GM12878 (cell line): ENCODE measurements around the gene WDR76. TPM values are rescaled to one million over a fixed set of nuclear protein-coding genes. Genes with fewer than 3 reads are reported as not detected.

Experiments
- ATAC-seq: fragments of 200-7000 bp; cut with Tn5 transposase; 3 replicates; pipeline ENCODE4 v1.9.1; 2020; ENCODE audit warnings: mild to moderate bottlenecking, moderate library complexity
- BruUV-seq: library from RNA; stranded (reverse); fragments of 400-500 nt; replicated peaks from 2 replicates; lab custom pipeline; 2021; lab: Mats Ljungman, UMichigan
- CTCF ChIA-PET: fragments of 300-600 bp; sonication (Branson Sonifier 250); formaldehyde crosslinking; extraction: SDS; loops from one replicate; lab custom pipeline; 2021; ENCODE audit warnings: inconsistent platforms; lab: Yijun Ruan, JAX
- POLR2A ChIA-PET: fragments of 350-600 bp; formaldehyde crosslinking; extraction: SDS; loops from one replicate; lab custom pipeline; 2021; ENCODE audit warnings: inconsistent platforms; lab: Charles Lee
- RAD21 ChIA-PET: fragments of 300-600 bp; sonication (Branson Sonifier 250); formaldehyde crosslinking; loops from one replicate; lab custom pipeline; 2023; ENCODE audit warnings: antibody characterized with exemption; ENCODE audit not compliant: unreplicated experiment; lab: Charles Lee
- SMC1A ChIA-PET: fragments of 300-600 bp; sonication (Branson Sonifier 250); formaldehyde crosslinking; loops from one replicate; lab custom pipeline; 2023; ENCODE audit not compliant: unreplicated experiment, uncharacterized antibody; lab: Charles Lee
- DNase-seq: peaks from one replicate; pipeline ENCODE4 v3.0.0-alpha.2; 2011; ENCODE audit warnings: low read depth, low spot score
- FAIRE-seq: peaks from 3 replicates; lab custom pipeline; 2011; peaks lifted over from hg19 to GRCh38; lab: Jason Lieb, UNC
- H2AFZ ChIP-seq: 2 replicates; pipeline ENCODE4 v1.6.0; 2011; ENCODE audit warnings: low read depth, low read length, control low read depth; ENCODE audit not compliant: control insufficient read depth
- H3K27ac ChIP-seq: 2 replicates; pipeline ENCODE4 v1.5.1; 2011; ENCODE audit warnings: control low read depth; ENCODE audit not compliant: control insufficient read depth, insufficient read depth
- H3K27me3 ChIP-seq, 2 experiments: replicated peaks in 1 of 2; 2 replicates each; pipeline versions ENCODE4 v1.6.0 to v1.6.1; 2011; ENCODE audit warnings: low read length in 1 of 2; ENCODE audit not compliant: control insufficient read depth in 2 of 2, insufficient read depth in 2 of 2
- H3K36me3 ChIP-seq, 2 experiments: 2 replicates each; pipeline ENCODE4 v1.5.1; 2011; ENCODE audit warnings: low read length in 1 of 2; ENCODE audit not compliant: control insufficient read depth in 2 of 2, insufficient read depth in 2 of 2
- H3K4me1 ChIP-seq: 2 replicates; pipeline ENCODE4 v1.6.1; 2011; ENCODE audit warnings: mild to moderate bottlenecking, low read length, moderate library complexity, mixed read lengths; ENCODE audit not compliant: control insufficient read depth, insufficient read depth
- H3K4me2 ChIP-seq: 2 replicates; pipeline ENCODE4 v1.6.0; 2011; ENCODE audit warnings: control low read depth; ENCODE audit not compliant: control insufficient read depth, insufficient read depth
- H3K4me3 ChIP-seq: fragments of 200-600 bp; sonication (generic); 2 replicates; pipeline ENCODE4 v1.5.1; 2016
- H3K79me2 ChIP-seq: 2 replicates; pipeline ENCODE4 v1.6.0; 2011; ENCODE audit warnings: low read length; ENCODE audit not compliant: control insufficient read depth, insufficient read depth
- H3K9ac ChIP-seq: 2 replicates; pipeline ENCODE4 v1.8.0; 2011; ENCODE audit warnings: low read length, control low read depth, mixed read lengths; ENCODE audit not compliant: control insufficient read depth, insufficient read depth
- H3K9me3 ChIP-seq: replicated peaks from 3 replicates; pipeline ENCODE4 v1.5.1; 2011; ENCODE audit warnings: mild to moderate bottlenecking, low read length; ENCODE audit not compliant: control insufficient read depth, insufficient read depth
- H4K20me1 ChIP-seq: 2 replicates; pipeline ENCODE4 v1.6.0; 2011; ENCODE audit not compliant: control insufficient read depth, insufficient read depth
- CBX3 ChIP-seq: fragments of 200-600 bp; sonication (generic); IDR thresholded peaks from 2 replicates; pipeline ENCODE4 v1.6.1; 2016; ENCODE audit warnings: low read depth, borderline replicate concordance
- EGR1 ChIP-seq, 2 experiments: IDR thresholded peaks; 1 replicate in 1 of 2; 2 replicates in 1 of 2; pipeline ENCODE4 v1.6.1; 2011 to 2012; ENCODE audit warnings: low read depth in 2 of 2, low read length in 2 of 2, borderline replicate concordance in 1 of 2, mild to moderate bottlenecking in 1 of 2, moderate library complexity in 1 of 2
- FOXM1 ChIP-seq: IDR thresholded peaks from 2 replicates; pipeline ENCODE4 v1.6.1; 2012; ENCODE audit warnings: low read depth, mild to moderate bottlenecking, inconsistent platforms, low read length, moderate library complexity
- GATAD2B ChIP-seq: fragments of 450-650 bp; conservative IDR thresholded peaks from 2 replicates; pipeline ENCODE4 v1.6.1; 2017; ENCODE audit warnings: low read depth, mild to moderate bottlenecking, moderate library complexity
- LARP7 ChIP-seq: fragments of 450-650 bp; IDR thresholded peaks from 2 replicates; pipeline ENCODE4 v1.6.1; 2017; ENCODE audit warnings: mild to moderate bottlenecking
- MTA2 ChIP-seq: fragments of 450-650 bp; IDR thresholded peaks from 2 replicates; pipeline ENCODE4 v1.6.1; 2016; ENCODE audit warnings: low read depth, mild to moderate bottlenecking, moderate library complexity
- NFIC ChIP-seq: IDR thresholded peaks from 2 replicates; pipeline ENCODE4 v1.6.1; 2012; ENCODE audit warnings: low read depth, mild to moderate bottlenecking, inconsistent platforms, low read length, moderate library complexity
- TARDBP ChIP-seq: IDR thresholded peaks from 2 replicates; pipeline ENCODE4 v1.6.1; 2016; ENCODE audit warnings: borderline replicate concordance
- YY1 ChIP-seq: IDR thresholded peaks from 2 replicates; pipeline ENCODE4 v1.6.1; 2011; ENCODE audit warnings: low read depth, mild to moderate bottlenecking, low read length
- ZNF622 ChIP-seq: fragments of 450-650 bp; IDR thresholded peaks from 2 replicates; pipeline ENCODE4 v1.6.1; 2017; ENCODE audit warnings: mild to moderate bottlenecking, inconsistent platforms
- WGBS: methylation state at CpG from one replicate; pipeline ENCODE4 v1.1.6; 2016; ENCODE audit warnings: low lambda C conversion rate; ENCODE audit not compliant: insufficient replicate concordance, insufficient coverage; ENCODE audit errors: missing lambda C conversion rate; 5-methylcytosine and 5-hydroxymethylcytosine counted together
- in situ Hi-C: fragments of 300-500 bp; cut with MboI; formaldehyde crosslinking; loops from 9 replicates; pipeline ENCODE4 v1.14.3; 2018; ENCODE audit warnings: mixed read lengths
- intact Hi-C: fragments of 100-400 bp; cut with micrococcal nuclease; formaldehyde crosslinking; loops from one replicate; pipeline ENCODE4 v1.14.2; 2022; ENCODE audit not compliant: unreplicated experiment
- polyA plus RNA-seq, 11 experiments: library from polyadenylated mRNA; depleted of rRNA in 4 of 11; unstranded in 6 of 11; stranded (reverse) in 5 of 11; fragments of >200 nt; fragmentation: Nextera tagmentation in 4 of 11; fragmentation: Illumina TruSeq in 1 of 11; extraction: Ambion mirVana in 4 of 11; extraction: Trizol in 1 of 11; gene quantifications; 1 replicate in 1 of 11; 2 replicates in 10 of 11; pipeline versions ENCODE4 v1.2.1 to v1.2.3, GENCODE V29; 2011 to 2016; ENCODE audit warnings: inconsistent platforms in 2 of 11, missing spikeins in 2 of 11, low read depth in 1 of 11
- total RNA-seq, 4 experiments: library from RNA; depleted of rRNA in 3 of 4; stranded (reverse); fragments of >200 nt in 3 of 4; fragmentation: Illumina TruSeq in 1 of 4; extraction: Trizol in 1 of 4; gene quantifications; 2 replicates each; pipeline versions ENCODE4 v1.2.1 to v1.2.3, GENCODE V29; 2013 to 2021
- TF ChIP-seq, protein P1 (sequence below): fragments of 150-350 bp; IDR thresholded peaks from 2 replicates; pipeline ENCODE4 v1.6.1; 2016; ENCODE audit warnings: low read depth, low read length
- TF ChIP-seq, protein P2 (sequence below): IDR thresholded peaks from 2 replicates; pipeline ENCODE4 v1.6.1; 2011; ENCODE audit warnings: low read depth, low read length, improper control_type of control experiment, borderline replicate concordance

WDR76 gene
- total and polyA plus RNA-seq, 10 of the 15 experiments (the other 5 are each of a cell fraction or from before 2014, with no cell fraction given): 8.0 to 59.7 (median 34.5) TPM

DNA sequence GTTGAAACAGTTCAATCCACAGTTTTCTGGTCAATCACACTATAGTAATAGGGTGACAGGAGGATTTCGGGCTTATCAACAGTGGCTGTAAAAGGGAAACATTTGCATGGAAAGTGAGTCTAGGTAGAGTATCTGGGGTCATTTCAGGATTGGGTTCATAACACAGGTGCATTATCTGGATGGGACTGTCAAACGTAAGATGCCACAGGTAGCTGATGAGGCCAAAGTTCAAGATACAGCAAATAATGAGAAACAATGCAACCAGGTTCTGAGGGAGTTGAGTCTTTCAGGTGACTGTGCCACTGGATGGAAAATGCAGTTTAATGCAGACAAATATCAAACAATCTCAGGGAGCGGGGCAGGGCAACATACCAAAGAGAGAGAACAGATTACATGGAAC is 62.2 kb downstream of the WDR76 start:
- RAD21 ChIA-PET: no interaction called here
- POLR2A ChIA-PET: interaction anchor here (0.6 kb wide), 1 partner anchor 79 kb away, joined by 3 read pairs; no protein-coding TSS in a partner anchor

DNA sequence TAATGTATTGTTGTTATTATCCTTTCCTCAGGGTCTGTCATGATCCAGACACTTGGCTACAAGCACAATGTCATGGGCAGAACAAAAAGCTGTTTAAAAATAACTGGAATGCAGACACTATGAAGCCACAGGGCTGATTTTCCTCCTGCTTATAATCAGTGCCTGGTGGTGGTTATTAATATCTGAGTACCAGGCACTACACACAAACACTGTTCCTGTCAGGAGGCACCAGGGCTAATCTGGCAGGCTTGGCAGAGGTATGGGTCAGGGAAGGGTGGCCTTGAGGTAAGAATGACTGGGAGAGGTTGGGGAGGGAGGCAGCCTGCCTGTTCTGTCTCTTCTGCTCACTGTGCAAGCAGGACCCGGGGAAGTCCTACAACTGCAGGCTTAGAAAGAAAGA is 67.2 kb downstream of the WDR76 start:
- Histone ChIP-seq H3K4me2 (no peak overlapping the region), H3K4me1 (no peaks in the 10 kb centered on the region), H3K79me2 (no peaks in the 10 kb centered on the region), H3K4me3 (no peak overlapping the region), H3K27me3 (no peaks in the 10 kb centered on the region), H3K36me3 (no peaks in the 10 kb centered on the region), H3K9me3 (no peaks in the 10 kb centered on the region), H3K9ac (no peak overlapping the region), H4K20me1 (no peaks in the 10 kb centered on the region), H3K27ac (no peak overlapping the region), H2AFZ (no peak overlapping the region)
- ATAC-seq (no peak), DNase-seq (no peak), FAIRE-seq (no peak)
- 88% methylated on average over 1 of the region's 1 CpG for WGBS
- RAD21 ChIA-PET: no interaction called here
- no TSS peak for BruUV-seq
- POLR2A ChIA-PET: no interaction called here
- intact Hi-C loops: no loop called here
- CTCF ChIA-PET: no interaction called here
- SMC1A ChIA-PET: no interaction called here
- in situ Hi-C loops: no loop called here
- TF ChIP-seq FOXM1 (no peak), GATAD2B (no peak), CBX3 (no peak), TARDBP (no peak), MTA2 (no peak), EGR1 (IDR thresholded peaks at IDR 0.05; ENCODE audit: borderline replicate concordance in 1 of 2, low read depth in 2 of 2, low read length in 2 of 2) (no peak), ZNF622 (no peak), LARP7 (no peak), NFIC (no peak)
- TF ChIP-seq, protein P1, sequence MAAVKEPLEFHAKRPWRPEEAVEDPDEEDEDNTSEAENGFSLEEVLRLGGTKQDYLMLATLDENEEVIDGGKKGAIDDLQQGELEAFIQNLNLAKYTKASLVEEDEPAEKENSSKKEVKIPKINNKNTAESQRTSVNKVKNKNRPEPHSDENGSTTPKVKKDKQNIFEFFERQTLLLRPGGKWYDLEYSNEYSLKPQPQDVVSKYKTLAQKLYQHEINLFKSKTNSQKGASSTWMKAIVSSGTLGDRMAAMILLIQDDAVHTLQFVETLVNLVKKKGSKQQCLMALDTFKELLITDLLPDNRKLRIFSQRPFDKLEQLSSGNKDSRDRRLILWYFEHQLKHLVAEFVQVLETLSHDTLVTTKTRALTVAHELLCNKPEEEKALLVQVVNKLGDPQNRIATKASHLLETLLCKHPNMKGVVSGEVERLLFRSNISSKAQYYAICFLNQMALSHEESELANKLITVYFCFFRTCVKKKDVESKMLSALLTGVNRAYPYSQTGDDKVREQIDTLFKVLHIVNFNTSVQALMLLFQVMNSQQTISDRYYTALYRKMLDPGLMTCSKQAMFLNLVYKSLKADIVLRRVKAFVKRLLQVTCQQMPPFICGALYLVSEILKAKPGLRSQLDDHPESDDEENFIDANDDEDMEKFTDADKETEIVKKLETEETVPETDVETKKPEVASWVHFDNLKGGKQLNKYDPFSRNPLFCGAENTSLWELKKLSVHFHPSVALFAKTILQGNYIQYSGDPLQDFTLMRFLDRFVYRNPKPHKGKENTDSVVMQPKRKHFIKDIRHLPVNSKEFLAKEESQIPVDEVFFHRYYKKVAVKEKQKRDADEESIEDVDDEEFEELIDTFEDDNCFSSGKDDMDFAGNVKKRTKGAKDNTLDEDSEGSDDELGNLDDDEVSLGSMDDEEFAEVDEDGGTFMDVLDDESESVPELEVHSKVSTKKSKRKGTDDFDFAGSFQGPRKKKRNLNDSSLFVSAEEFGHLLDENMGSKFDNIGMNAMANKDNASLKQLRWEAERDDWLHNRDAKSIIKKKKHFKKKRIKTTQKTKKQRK: no peak

More for the DNA sequence above, 62.2 kb downstream of the WDR76 start:
- no TSS peak for BruUV-seq
- no peak overlapping the region for H3K9ac ChIP-seq
- intact Hi-C loops (no loop called here), in situ Hi-C loops (no loop called here)
- no peaks in the 10 kb centered on the region for H3K79me2 ChIP-seq
- DNase-seq (no peak), ATAC-seq (no peak), FAIRE-seq (no peak)
- TF ChIP-seq YY1: no peak
- TF ChIP-seq, protein P2, sequence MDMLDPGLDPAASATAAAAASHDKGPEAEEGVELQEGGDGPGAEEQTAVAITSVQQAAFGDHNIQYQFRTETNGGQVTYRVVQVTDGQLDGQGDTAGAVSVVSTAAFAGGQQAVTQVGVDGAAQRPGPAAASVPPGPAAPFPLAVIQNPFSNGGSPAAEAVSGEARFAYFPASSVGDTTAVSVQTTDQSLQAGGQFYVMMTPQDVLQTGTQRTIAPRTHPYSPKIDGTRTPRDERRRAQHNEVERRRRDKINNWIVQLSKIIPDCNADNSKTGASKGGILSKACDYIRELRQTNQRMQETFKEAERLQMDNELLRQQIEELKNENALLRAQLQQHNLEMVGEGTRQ: no peak
- H3K27ac ChIP-seq: no peak overlapping the region
- CTCF ChIA-PET: interaction anchor here (1.1 kb wide), 1 partner anchor 14 kb away, joined by 3 read pairs; no protein-coding TSS in a partner anchor
- no peak overlapping the region for H3K4me3 ChIP-seq
- no peak overlapping the region for H3K4me2 ChIP-seq
- H3K4me1 ChIP-seq: no peaks in the 10 kb centered on the region
- SMC1A ChIA-PET: no interaction called here
- H3K27me3 ChIP-seq: no peaks in the 10 kb centered on the region
- WGBS: 72% methylated on average over 3 of the region's 3 CpGs
- no peaks in the 10 kb centered on the region for H3K9me3 ChIP-seq
- H4K20me1 ChIP-seq: no peaks in the 10 kb centered on the region; the same call in 1 of the 2 replicates
- no peaks in the 10 kb centered on the region; a peak in 1 of 4 replicates for H3K36me3 ChIP-seq
- H2AFZ ChIP-seq: no peak overlapping the region
